NCI-H2107 (cell line): ENCODE data around the gene RIF1.

ENCODE experiments used
- DNase-seq: peaks from one replicate; lab custom pipeline; 2025; lab: John Stamatoyannopoulos, UW

RIF1 gene

GRCh38 chr2:151422917-151423439, 13.3 kb downstream of the RIF1 start:
- no peak for DNase-seq

- no peak for DNase-seq
Observed at GRCh38 chr2:151423760-151424159, 14.1 kb downstream of the RIF1 start.

- no peak for DNase-seq
Observed at GRCh38 chr2:151437630-151438029, 27.9 kb downstream of the RIF1 start.

- DNase-seq, result no peak
Observed at GRCh38 chr2:151438506-151438905, 28.8 kb downstream of the RIF1 start.

GRCh38 chr2:151439127-151439526, 29.4 kb downstream of the RIF1 start:
- no peak for DNase-seq

- no peak for DNase-seq
Observed at GRCh38 chr2:151459358-151459757, 49.7 kb downstream of the RIF1 start.

- DNase-seq, result no peak
Observed at GRCh38 chr2:151465771-151466170, 56.1 kb downstream of the RIF1 start.

GRCh38 chr2:151470556-151470955, 60.9 kb downstream of the RIF1 start:
- no peak for DNase-seq

- no peak for DNase-seq
Observed at GRCh38 chr2:151472966-151473365, 63.3 kb downstream of the RIF1 start.

- DNase-seq, result no peak
Observed at GRCh38 chr2:151475071-151475470, 65.4 kb downstream of the RIF1 start.

- DNase-seq, result no peak
Observed at GRCh38 chr2:151476287-151476686, 66.6 kb downstream of the RIF1 start.

GRCh38 chr2:151478011-151478410, 68.3 kb downstream of the RIF1 start:
- no peak for DNase-seq

- DNase-seq, result no peak
Observed at GRCh38 chr2:151481744-151482143, 72.0 kb downstream of the RIF1 start.

- DNase-seq, result no peak
Observed at GRCh38 chr2:151482171-151482725, 72.5 kb downstream of the RIF1 start.

- DNase-seq, result no peak
Observed at GRCh38 chr2:151483546-151483945, 73.8 kb downstream of the RIF1 start.

- no peak for DNase-seq
Observed at GRCh38 chr2:151484100-151484499, 74.4 kb downstream of the RIF1 start.

GRCh38 chr2:151486053-151486452, 76.4 kb downstream of the RIF1 start:
- no peak for DNase-seq

GRCh38 chr2:151490276-151490675, 80.6 kb downstream of the RIF1 start:
- no peak for DNase-seq

GRCh38 chr2:151491496-151491895, 81.8 kb downstream of the RIF1 start:
- DNase-seq, result no peak

GRCh38 chr2:151498178-151498577, 88.5 kb downstream of the RIF1 start:
- no peak for DNase-seq

GRCh38 chr2:151506170-151506569, 96.5 kb downstream of the RIF1 start:
- no peak for DNase-seq

GRCh38 chr2:151508519-151508918, 98.8 kb downstream of the RIF1 start:
- DNase-seq, result no peak

GRCh38 chr2:151518802-151519201, 109.1 kb downstream of the RIF1 start:
- DNase-seq, result no peak

- DNase-seq, result no peak
Observed at GRCh38 chr2:151520976-151521375, 111.3 kb downstream of the RIF1 start.
